CD14-positive monocyte (primary cell): ENCODE measurements around the gene CLEC2D. TPM values are rescaled to one million over a fixed set of nuclear protein-coding genes. Genes with fewer than 3 reads are reported as not detected.
A peak's percentile ranks its signal among the peaks of the same experiment; 100 is the strongest.

Source experiments
- DNase-seq, 3 donors: peaks; one replicate each; pipeline ENCODE4 v3.0.0-alpha.2; 2011 to 2022
- H2AFZ ChIP-seq: 2 replicates; pipeline ENCODE4 v1.6.0; 2012; ENCODE audit warnings: mild to moderate bottlenecking, low read depth, low read length, inconsistent platforms; ENCODE audit not compliant: insufficient read depth, poor library complexity, severe bottlenecking
- H3K27ac ChIP-seq, 2 donors: 1 replicate in 1 of 2; 2 replicates in 1 of 2; pipeline ENCODE4 v1.5.1; 2012 to 2013; ENCODE audit warnings: low read length in 2 of 2, control low read depth in 1 of 2, inconsistent platforms in 1 of 2, low read depth in 1 of 2, mild to moderate bottlenecking in 1 of 2
- H3K27me3 ChIP-seq, 2 donors: one replicate each; pipeline versions ENCODE4 v1.6.0 to v1.6.1; 2011 to 2013; ENCODE audit warnings: low read length in 2 of 2; ENCODE audit not compliant: control insufficient read depth in 2 of 2, insufficient read depth in 2 of 2
- H3K36me3 ChIP-seq, 2 donors: replicated peaks in 1 of 2; 1 replicate in 1 of 2; 2 replicates in 1 of 2; pipeline versions ENCODE4 v1.5.1 to v1.6.1; 2012 to 2013; ENCODE audit warnings: low read length in 2 of 2, control low read depth in 1 of 2, inconsistent platforms in 1 of 2, mild to moderate bottlenecking in 1 of 2; ENCODE audit not compliant: insufficient read depth in 2 of 2, control insufficient read depth in 1 of 2
- H3K4me1 ChIP-seq, 2 donors: 1 replicate in 1 of 2; 2 replicates in 1 of 2; pipeline versions ENCODE4 v1.5.1 to v1.6.1; 2012 to 2013; ENCODE audit warnings: low read length in 2 of 2, control low read depth in 1 of 2, inconsistent platforms in 1 of 2, mild to moderate bottlenecking in 1 of 2, moderate library complexity in 1 of 2; ENCODE audit not compliant: insufficient read depth in 2 of 2, control insufficient read depth in 1 of 2
- H3K4me2 ChIP-seq: replicated peaks from 2 replicates; pipeline ENCODE3; 2012; ENCODE audit warnings: low read length, moderate library complexity, mild to moderate bottlenecking; ENCODE audit not compliant: poor library complexity, severe bottlenecking; ENCODE audit errors: extremely low read depth
- H3K4me3 ChIP-seq, 3 experiments: fragments of 200-600 bp in 1 of 3; sonication (generic) in 1 of 3; replicated peaks in 1 of 3; 1 replicate in 2 of 3; 2 replicates in 1 of 3; pipeline ENCODE4 v1.5.1; 2011 to 2013; ENCODE audit warnings: low read length in 3 of 3, mild to moderate bottlenecking in 3 of 3, control low read depth in 2 of 3, low read depth in 2 of 3, inconsistent platforms in 1 of 3, moderate library complexity in 1 of 3
- H3K79me2 ChIP-seq: 2 replicates; pipeline ENCODE4 v1.6.0; 2012; ENCODE audit warnings: mild to moderate bottlenecking, control low read depth, inconsistent platforms, low read length, moderate library complexity; ENCODE audit not compliant: insufficient read depth
- H3K9ac ChIP-seq: 2 replicates; pipeline ENCODE4 v1.6.0; 2017; ENCODE audit warnings: low read length, mild to moderate bottlenecking; ENCODE audit not compliant: insufficient read depth, poor library complexity, severe bottlenecking
- H3K9me3 ChIP-seq, 2 donors: replicated peaks in 1 of 2; 1 replicate in 1 of 2; 2 replicates in 1 of 2; pipeline versions ENCODE4 v1.5.1 to v1.6.1; 2012 to 2013; ENCODE audit warnings: low read length in 2 of 2, control low read depth in 1 of 2; ENCODE audit not compliant: control insufficient read depth in 1 of 2, insufficient read depth in 1 of 2
- H4K20me1 ChIP-seq: 2 replicates; pipeline ENCODE4 v1.6.0; 2012; ENCODE audit warnings: mild to moderate bottlenecking, low read length, control low read depth, moderate library complexity; ENCODE audit not compliant: insufficient read depth
- H3K27ac Mint-ChIP-seq, 7 donors: one replicate each; pipeline ENCODE4 v1.8.0; 2020; ENCODE audit warnings: mild to moderate bottlenecking in 7 of 7, mixed read lengths in 7 of 7, moderate library complexity in 6 of 7, inconsistent platforms in 2 of 7
- H3K27me3 Mint-ChIP-seq, 3 donors: one replicate each; pipeline ENCODE4 v1.8.0; 2021 to 2022; ENCODE audit warnings: low read depth in 3 of 3, mild to moderate bottlenecking in 3 of 3, mixed read lengths in 3 of 3, moderate library complexity in 3 of 3, inconsistent platforms in 1 of 3
- H3K36me3 Mint-ChIP-seq, 2 donors: one replicate each; pipeline ENCODE4 v1.8.0; 2020; ENCODE audit warnings: mixed read lengths in 2 of 2, inconsistent platforms in 1 of 2, mild to moderate bottlenecking in 1 of 2
- H3K4me1 Mint-ChIP-seq: one replicate; pipeline ENCODE4 v1.8.0; 2020; ENCODE audit warnings: mild to moderate bottlenecking, mixed read lengths
- H3K4me3 Mint-ChIP-seq, 2 donors: one replicate each; pipeline ENCODE4 v1.8.0; 2020; ENCODE audit warnings: mild to moderate bottlenecking in 2 of 2, mixed read lengths in 2 of 2, moderate library complexity in 1 of 2
- H3K9me3 Mint-ChIP-seq, 7 donors: one replicate each; pipeline ENCODE4 v1.8.0; 2020 to 2022; ENCODE audit warnings: mixed read lengths in 7 of 7, mild to moderate bottlenecking in 6 of 7, moderate library complexity in 6 of 7, inconsistent platforms in 2 of 7
- CTCF ChIP-seq: fragments of 200-600 bp; IDR thresholded peaks from one replicate; pipeline ENCODE4 v1.8.0; 2022; ENCODE audit warnings: antibody characterized with exemption, mild to moderate bottlenecking
- WGBS: methylation state at CpG from one replicate; pipeline ENCODE4 v1.1.5; 2013; ENCODE audit warnings: missing lambda C conversion rate; ENCODE audit not compliant: insufficient coverage; 5-methylcytosine and 5-hydroxymethylcytosine counted together
- intact Hi-C, 2 donors: fragments of 100-400 bp; cut with micrococcal nuclease; formaldehyde crosslinking; loops; one replicate each; pipeline versions ENCODE4 v1.15.0 to v1.15.1; 2023
- polyA plus RNA-seq, 3 donors: library from polyadenylated mRNA; depleted of rRNA in 1 of 3; unstranded in 2 of 3; stranded (reverse) in 1 of 3; fragments of 300-500 nt in 2 of 3; fragments of >200 nt in 1 of 3; fragmentation: Illumina TruSeq in 2 of 3; gene quantifications; 1 replicate in 2 of 3; 2 replicates in 1 of 3; pipeline ENCODE4 v1.2.3, GENCODE V29; 2012 to 2021

CLEC2D gene
- polyA plus RNA-seq, 3 donors = 2.5 to 26.9 (median 3.9) TPM

GRCh38 chr12:9650151-9650576, 19.3 kb upstream of the CLEC2D start:
- Histone ChIP-seq H3K27me3 (no peaks in the 10 kb centered on the region), H3K4me1 (peaks cover 24 to 59% of the 10 kb centered on the region in 2 donors), H3K9me3 (no peaks in the 10 kb centered on the region), H4K20me1 (no peaks in the 10 kb centered on the region), H3K4me2 (peak overlapping the region; percentile 90), H2AFZ (peak overlapping the region; percentile 90), H3K36me3 (peaks cover 17 to 22% of the 10 kb centered on the region in 2 donors), H3K4me3 (peak overlapping the region; percentile 51 to 84 (median 75)), H3K9ac (peak overlapping the region; percentile 61), H3K79me2 (peaks cover 65% of the 10 kb centered on the region), H3K27ac (peak overlapping the region; percentile 68 to 81)
- WGBS = 0% methylated on average over 2 of the region's 4 CpGs
- no peak for TF ChIP-seq CTCF
- intact Hi-C loops = loop anchor here in 1 of 2 donors (5.0 kb wide), 1 partner anchor 62 kb away; no protein-coding TSS in a partner anchor
- Mint-ChIP-seq H3K36me3 (peaks cover 18 to 29% of the 10 kb centered on the region in 2 donors), H3K27ac (peak overlapping the region; percentile 94 to 98 (median 97)), H3K4me3 (peak overlapping the region; percentile 88 to 89), H3K9me3 (peaks cover 2 to 6% (median 2%) of the 10 kb centered on the region in 7 donors), H3K4me1 (peaks cover 45% of the 10 kb centered on the region), H3K27me3 (no peaks in the 10 kb centered on the region)
- DNase-seq = peak in 1 of 3 donors; percentile 9

- peak; percentile 18 to 63 (median 41) for DNase-seq
- no peak for TF ChIP-seq CTCF
- peak overlapping the region; percentile 37 for H3K9ac ChIP-seq
- H3K4me2 ChIP-seq = peak overlapping the region; percentile 90
- peaks cover 24 to 59% of the 10 kb centered on the region in 2 donors for H3K4me1 ChIP-seq
- H3K79me2 ChIP-seq = peaks cover 65% of the 10 kb centered on the region
- peak overlapping the region in 2 of 3 experiments; percentile 34 to 84 for H3K4me3 ChIP-seq
- peaks cover 27 to 40% of the 10 kb centered on the region in 2 donors for H3K36me3 Mint-ChIP-seq
- no peaks in the 10 kb centered on the region for H3K9me3 ChIP-seq
- H3K36me3 ChIP-seq = peaks cover 28 to 33% of the 10 kb centered on the region in 2 donors
- H3K4me3 Mint-ChIP-seq = peak overlapping the region; percentile 46 to 75
- peak overlapping the region; percentile 49 for H2AFZ ChIP-seq
- no peaks in the 10 kb centered on the region for H4K20me1 ChIP-seq
- no peaks in the 10 kb centered on the region for H3K27me3 ChIP-seq
- intact Hi-C loops = loop anchor here in 1 of 2 donors (5.0 kb wide), 1 partner anchor 61 kb away; no protein-coding TSS in a partner anchor
- peak overlapping the region; percentile 56 to 81 for H3K27ac ChIP-seq
- H3K27ac Mint-ChIP-seq = peak overlapping the region; percentile 89 to 98 (median 97)
- peaks cover 0 to 5% (median 2%) of the 10 kb centered on the region in 7 donors for H3K9me3 Mint-ChIP-seq
- H3K4me1 Mint-ChIP-seq = peaks cover 47% of the 10 kb centered on the region
- WGBS = 17% methylated on average over 1 of the region's 3 CpGs
- no peaks in the 10 kb centered on the region for H3K27me3 Mint-ChIP-seq
Observed at GRCh38 chr12:9651265-9651729, 18.2 kb upstream of the CLEC2D start.
